Chondrocyte (in vitro differentiated cells): ENCODE data around the gene TMEM63A. TPM values are rescaled to one million over a fixed set of nuclear protein-coding genes. Genes with fewer than 3 reads are reported as not detected.
"Not testable (repeated sequence)": the region's sequence is repeated elsewhere in the genome, so short reads cannot be mapped to it uniquely, and the experiment has no call there.

ENCODE experiments used
- DNase-seq: peaks from one replicate; pipeline ENCODE4 v3.0.0; 2021; ENCODE audit warnings: mixed read lengths, low spot score
- H3K27ac Mint-ChIP-seq: one replicate; pipeline ENCODE4 v1.8.0; 2021; ENCODE audit warnings: mild to moderate bottlenecking, moderate library complexity, mixed read lengths; ENCODE audit not compliant: unreplicated experiment
- H3K27me3 Mint-ChIP-seq: 2 replicates; pipeline ENCODE4 v1.8.0; 2021; ENCODE audit warnings: low read depth, mixed read lengths
- H3K36me3 Mint-ChIP-seq: 2 replicates; pipeline ENCODE4 v1.8.0; 2021; ENCODE audit warnings: low read depth, mixed read lengths
- H3K4me1 Mint-ChIP-seq: 2 replicates; pipeline ENCODE4 v1.8.0; 2021; ENCODE audit warnings: low read depth, mild to moderate bottlenecking, mixed read lengths
- H3K4me3 Mint-ChIP-seq: one replicate; pipeline ENCODE4 v1.8.0; 2021; ENCODE audit warnings: mild to moderate bottlenecking, moderate library complexity, mixed read lengths; ENCODE audit not compliant: unreplicated experiment
- H3K9me3 Mint-ChIP-seq: 2 replicates; pipeline ENCODE4 v1.8.0; 2021; ENCODE audit warnings: low read depth, mixed read lengths
- microRNA-seq: library from miRNA; unstranded; fragments of <30 nt; microRNA quantifications from one replicate; pipeline ENCODE4 v1.2.0, GENCODE V29; 2020; ENCODE audit warnings: borderline number of aligned reads
- total RNA-seq: library from RNA; stranded (reverse); gene quantifications from 3 replicates; pipeline ENCODE4 v1.2.1, GENCODE V29; 2021
- TF ChIP-seq, protein P1 (sequence below): fragments of 200-600 bp; sonication (generic); IDR thresholded peaks from 2 replicates; pipeline ENCODE4 v1.5.0; 2021; ENCODE audit warnings: antibody characterized with exemption, mild to moderate bottlenecking, moderate library complexity

TMEM63A gene
- total RNA-seq, 1 donor from 2014 or later, result 50.3 TPM

DNA sequence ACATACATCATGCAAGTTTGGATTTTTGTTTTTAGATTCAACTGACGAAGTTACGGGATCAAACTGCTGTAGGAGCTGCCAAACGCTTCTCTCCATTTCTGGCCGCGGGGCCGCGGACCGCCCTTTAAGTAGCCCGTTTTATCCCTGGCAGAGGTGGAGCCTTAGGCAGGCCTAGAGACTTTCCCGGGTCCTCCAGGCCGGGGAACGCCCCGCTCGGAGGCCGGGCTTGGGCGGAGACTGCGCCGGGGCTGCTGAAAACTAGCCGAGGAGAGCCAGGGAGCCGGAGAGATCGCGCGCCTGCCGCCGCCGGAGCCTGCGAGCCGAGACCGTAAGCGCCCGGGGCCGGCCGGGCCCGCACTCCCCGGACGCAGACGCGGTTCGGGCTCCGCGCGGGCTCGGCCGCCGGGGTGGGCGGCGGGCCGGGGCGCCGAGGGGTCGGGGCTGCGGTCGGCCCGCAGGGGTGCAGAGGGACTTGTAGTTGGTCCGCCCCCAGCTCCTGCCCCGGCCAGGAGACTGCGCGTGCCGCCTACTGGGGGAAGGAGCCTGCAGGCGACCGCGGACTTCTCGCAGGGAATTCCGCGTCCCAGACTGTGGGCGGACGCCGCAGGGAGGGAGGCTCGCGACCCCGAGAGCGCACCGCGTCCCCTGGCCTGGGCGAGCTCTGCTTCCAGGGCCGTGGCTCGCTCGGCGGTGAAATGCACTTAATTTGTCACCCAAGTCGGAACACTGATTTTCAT, 72.2 kb downstream of the TMEM63A start, which contains the start of gene EPHX1:
Gene EPHX1 (plus strand): TSS at position 283 of the 737 bp plus-strand sequence. CDS start 18,606 bp downstream, outside the sequence.
- H3K36me3 Mint-ChIP-seq, result no peaks in the 10 kb centered on the region
- peak within 1 kb of the TSS; percentile 86 for H3K4me3 Mint-ChIP-seq
- no peaks in the 10 kb centered on the region for H3K9me3 Mint-ChIP-seq
- no peaks in the 10 kb centered on the region for H3K27me3 Mint-ChIP-seq
- TF ChIP-seq, protein P1, sequence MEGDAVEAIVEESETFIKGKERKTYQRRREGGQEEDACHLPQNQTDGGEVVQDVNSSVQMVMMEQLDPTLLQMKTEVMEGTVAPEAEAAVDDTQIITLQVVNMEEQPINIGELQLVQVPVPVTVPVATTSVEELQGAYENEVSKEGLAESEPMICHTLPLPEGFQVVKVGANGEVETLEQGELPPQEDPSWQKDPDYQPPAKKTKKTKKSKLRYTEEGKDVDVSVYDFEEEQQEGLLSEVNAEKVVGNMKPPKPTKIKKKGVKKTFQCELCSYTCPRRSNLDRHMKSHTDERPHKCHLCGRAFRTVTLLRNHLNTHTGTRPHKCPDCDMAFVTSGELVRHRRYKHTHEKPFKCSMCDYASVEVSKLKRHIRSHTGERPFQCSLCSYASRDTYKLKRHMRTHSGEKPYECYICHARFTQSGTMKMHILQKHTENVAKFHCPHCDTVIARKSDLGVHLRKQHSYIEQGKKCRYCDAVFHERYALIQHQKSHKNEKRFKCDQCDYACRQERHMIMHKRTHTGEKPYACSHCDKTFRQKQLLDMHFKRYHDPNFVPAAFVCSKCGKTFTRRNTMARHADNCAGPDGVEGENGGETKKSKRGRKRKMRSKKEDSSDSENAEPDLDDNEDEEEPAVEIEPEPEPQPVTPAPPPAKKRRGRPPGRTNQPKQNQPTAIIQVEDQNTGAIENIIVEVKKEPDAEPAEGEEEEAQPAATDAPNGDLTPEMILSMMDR, result peak; percentile 68
- peak within 1 kb of the TSS; percentile 86 for H3K27ac Mint-ChIP-seq
- no peak for DNase-seq
- peaks cover 37% of the 10 kb centered on the region for H3K4me1 Mint-ChIP-seq

DNA sequence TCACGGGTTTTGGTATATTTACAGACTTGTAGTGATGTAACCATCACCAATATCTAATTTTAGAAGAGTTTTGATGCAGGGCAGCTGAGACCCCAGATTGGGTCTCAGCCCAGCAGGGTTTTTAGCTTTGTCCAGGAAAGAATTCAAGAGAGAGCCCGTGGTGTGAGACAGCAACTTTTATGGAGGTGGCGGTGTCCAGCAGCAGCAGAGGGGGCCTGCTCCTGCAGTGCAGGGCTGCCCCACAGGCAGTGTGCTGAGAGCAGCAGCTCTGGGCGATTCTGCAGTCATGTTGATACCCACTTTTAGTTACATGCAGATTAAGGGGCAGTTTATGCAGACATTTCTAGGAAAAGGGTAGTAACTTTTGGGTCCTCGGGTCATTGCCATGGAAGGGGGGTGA, 74.0 kb downstream of the TMEM63A start:
- Mint-ChIP-seq H3K36me3 (no peaks in the 10 kb centered on the region), H3K27ac (no peak overlapping the region), H3K9me3 (no peaks in the 10 kb centered on the region), H3K4me1 (peaks cover 29% of the 10 kb centered on the region), H3K4me3 (no peak overlapping the region), H3K27me3 (no peaks in the 10 kb centered on the region)
- TF ChIP-seq, protein P1, result no peak
- DNase-seq, result no peak

DNA sequence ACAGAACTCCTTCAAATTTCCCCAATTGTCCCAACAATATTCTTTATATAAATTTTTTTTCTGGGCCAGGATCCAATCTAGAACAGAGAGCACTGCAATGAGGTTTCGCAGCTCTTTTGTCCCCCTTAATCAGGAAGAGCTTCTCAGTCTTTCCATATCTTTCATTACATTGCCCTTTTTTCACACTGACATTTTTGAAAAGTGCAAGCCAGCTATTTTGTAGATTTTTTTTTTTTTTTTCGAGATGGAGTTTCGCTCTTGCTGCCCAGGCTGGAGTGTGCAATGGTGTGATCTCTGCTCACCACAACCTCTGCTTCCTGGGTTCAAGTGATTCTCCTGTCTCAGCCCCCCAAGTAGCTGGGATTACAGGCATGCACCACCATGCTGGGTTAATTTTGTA, 75.4 kb downstream of the TMEM63A start:
- H3K36me3 Mint-ChIP-seq, H3K27me3 Mint-ChIP-seq, DNase-seq, H3K27ac Mint-ChIP-seq, H3K9me3 Mint-ChIP-seq, H3K4me3 Mint-ChIP-seq: not testable (repeated sequence)
- H3K4me1 Mint-ChIP-seq, result peaks cover 20% of the 10 kb centered on the region

DNA sequence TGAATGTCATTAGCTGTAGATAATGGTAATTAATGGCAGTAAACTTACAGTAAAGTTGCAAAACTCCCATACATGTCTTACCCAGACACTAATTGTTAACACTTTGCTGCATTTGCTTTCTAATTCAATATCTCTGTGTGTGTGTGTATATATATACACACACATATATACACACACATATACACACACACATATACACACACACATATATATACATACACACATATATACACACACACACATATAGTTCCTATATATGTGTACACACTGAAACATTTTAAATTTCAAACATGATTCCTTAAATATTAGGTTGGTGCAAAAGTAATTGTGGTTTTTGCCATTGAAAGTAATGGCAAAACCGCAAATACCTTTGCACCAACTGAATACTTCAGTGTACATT, 75.9 kb downstream of the TMEM63A start:
- Mint-ChIP-seq H3K4me3 (no peak overlapping the region), H3K27me3 (no peaks in the 10 kb centered on the region), H3K36me3 (no peaks in the 10 kb centered on the region), H3K4me1 (peaks cover 15% of the 10 kb centered on the region), H3K9me3 (no peaks in the 10 kb centered on the region), H3K27ac (no peak overlapping the region)
- TF ChIP-seq, protein P1, result no peak
- no peak for DNase-seq

DNA sequence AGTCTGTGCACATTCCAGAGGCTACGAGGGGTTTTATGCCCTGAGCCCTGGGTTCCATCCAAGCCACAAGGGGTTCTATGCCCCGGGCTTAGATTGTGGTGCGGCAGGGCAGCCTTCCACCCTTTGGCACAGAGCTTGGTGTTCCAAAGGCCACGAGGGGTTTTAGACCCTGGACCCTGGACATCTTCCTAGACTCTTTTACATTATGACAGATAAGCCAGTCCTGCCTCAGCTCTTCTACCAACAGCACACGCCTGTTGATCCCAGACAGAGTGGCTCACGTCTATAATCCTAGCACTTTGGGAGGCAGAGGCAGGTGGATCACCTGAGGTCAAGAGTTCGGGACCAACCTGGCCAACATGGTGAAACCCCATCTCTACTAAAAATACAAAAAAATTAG, 81.0 kb downstream of the TMEM63A start:
- not testable (repeated sequence) for H3K27me3 Mint-ChIP-seq, H3K4me1 Mint-ChIP-seq, H3K36me3 Mint-ChIP-seq, DNase-seq, H3K9me3 Mint-ChIP-seq, H3K4me3 Mint-ChIP-seq, H3K27ac Mint-ChIP-seq

DNA sequence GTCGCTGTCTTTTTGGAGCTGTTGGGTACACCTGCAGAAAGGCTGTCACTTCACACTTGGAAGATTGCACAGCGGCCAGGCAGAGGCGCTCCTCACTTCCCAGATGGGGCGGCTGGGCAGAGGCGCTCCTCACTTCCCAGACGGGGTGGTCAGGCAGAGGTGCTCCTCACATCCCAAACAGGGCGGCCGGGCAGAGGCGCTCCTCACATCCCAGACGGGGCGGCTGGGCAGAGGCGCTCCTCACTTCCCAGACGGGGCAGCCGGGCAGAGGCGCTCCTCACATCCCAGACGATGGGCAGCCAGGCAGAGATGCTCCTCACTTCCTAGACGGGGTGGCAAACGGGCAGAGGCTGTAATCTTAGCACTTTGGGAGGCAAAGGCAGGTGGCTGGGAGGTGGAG, 86.1 kb downstream of the TMEM63A start:
- H3K4me1 Mint-ChIP-seq, H3K4me3 Mint-ChIP-seq, DNase-seq, H3K27me3 Mint-ChIP-seq, H3K9me3 Mint-ChIP-seq, H3K27ac Mint-ChIP-seq: not testable (repeated sequence)
- H3K36me3 Mint-ChIP-seq, result peaks cover 19% of the 10 kb centered on the region

Small RNA genes within 50 kb of the gene (microRNA-seq; reads per million reads assigned to microRNA genes)
- gene MIR6741, result not detected

Other genes with a start within 250 kb of the TMEM63A start
- gene ENAH, start 229.3 kb downstream of the TMEM63A start, total RNA-seq, result 208 to 457 TPM (median 434 TPM) in 3 replicates
- 190 to 207 TPM (median 200 TPM) in 3 replicates for gene SRP9, start 104.6 kb downstream of the TMEM63A start, total RNA-seq
- 61.8 to 69.1 TPM (median 67.0 TPM) in 3 replicates for gene EPHX1, start 72.3 kb downstream of the TMEM63A start, total RNA-seq
- gene LEFTY1, start 6.8 kb upstream of the TMEM63A start, total RNA-seq, result 0.56 to 2.2 TPM (median 0.99 TPM) in 3 replicates
- gene PYCR2, start 41.9 kb upstream of the TMEM63A start, total RNA-seq, result 43.4 to 52.4 TPM (median 43.5 TPM) in 3 replicates
- gene LEFTY2, start 58.8 kb upstream of the TMEM63A start, total RNA-seq, result 10.2 to 39.6 TPM (median 38.3 TPM) in 3 replicates
- 20.8 to 21.9 TPM (median 21.5 TPM) in 3 replicates for gene SDE2, start 117.0 kb upstream of the TMEM63A start, total RNA-seq
- 307 to 328 TPM (median 315 TPM) in 3 replicates for gene H3-3A, start 180.3 kb upstream of the TMEM63A start, total RNA-seq